H9 (cell line): ENCODE data around the gene CAMTA1. TPM values are rescaled to one million over a fixed set of nuclear protein-coding genes. Genes with fewer than 3 reads are reported as not detected.

Source experiments
- DNase-seq: peaks from one replicate; pipeline ENCODE4 v3.0.0-alpha.2; 2017
- H2AFZ ChIP-seq: one replicate; pipeline ENCODE4 v1.6.1; 2013; ENCODE audit warnings: mild to moderate bottlenecking, low read length, control low read depth, moderate library complexity
- H2AK5ac ChIP-seq: 2 replicates; pipeline ENCODE4 v1.6.1; 2013; ENCODE audit warnings: low read length, control low read depth, mixed read lengths; ENCODE audit not compliant: insufficient read length
- H2BK120ac ChIP-seq: one replicate; pipeline ENCODE4 v1.6.1; 2013; ENCODE audit warnings: low read depth, mild to moderate bottlenecking, low read length, control low read depth, inconsistent platforms; ENCODE audit not compliant: poor library complexity, severe bottlenecking
- H2BK12ac ChIP-seq: 2 replicates; pipeline ENCODE4 v1.6.1; 2013; ENCODE audit warnings: low read length, control low read depth, mixed read lengths, low read depth; ENCODE audit not compliant: insufficient read length
- H2BK15ac ChIP-seq: 2 replicates; pipeline ENCODE4 v1.6.1; 2013; ENCODE audit warnings: low read depth, low read length, control low read depth
- H2BK20ac ChIP-seq: one replicate; pipeline ENCODE4 v1.6.1; 2013; ENCODE audit warnings: low read depth, mild to moderate bottlenecking, low read length, control low read depth, inconsistent platforms; ENCODE audit not compliant: poor library complexity, severe bottlenecking
- H2BK5ac ChIP-seq: 2 replicates; pipeline ENCODE4 v1.6.1; 2013; ENCODE audit warnings: low read length, control low read depth, mixed read lengths; ENCODE audit not compliant: insufficient read length
- H3K14ac ChIP-seq: 2 replicates; pipeline ENCODE4 v1.6.1; 2013; ENCODE audit warnings: low read length, control low read depth; ENCODE audit not compliant: insufficient read depth
- H3K18ac ChIP-seq: 2 replicates; pipeline ENCODE4 v1.6.1; 2013; ENCODE audit warnings: low read depth, mild to moderate bottlenecking, mixed read lengths, low read length, control low read depth; ENCODE audit not compliant: insufficient read length
- H3K23ac ChIP-seq: 2 replicates; pipeline ENCODE4 v1.6.1; 2013; ENCODE audit warnings: low read length, control low read depth, mixed read lengths, low read depth; ENCODE audit not compliant: insufficient read length
- H3K23me2 ChIP-seq: 2 replicates; pipeline ENCODE4 v1.6.1; 2013; ENCODE audit warnings: low read depth, mild to moderate bottlenecking, mixed read lengths, low read length, control low read depth; ENCODE audit not compliant: insufficient read length, poor library complexity, severe bottlenecking
- H3K27ac ChIP-seq: 2 replicates; pipeline ENCODE4 v1.5.1; 2013; ENCODE audit warnings: low read length, control low read depth, mixed read lengths, low read depth; ENCODE audit not compliant: insufficient read length
- H3K27me3 ChIP-seq: 2 replicates; pipeline ENCODE4 v1.6.1; 2013; ENCODE audit warnings: low read length, control low read depth, inconsistent platforms; ENCODE audit not compliant: insufficient read depth
- H3K4ac ChIP-seq: 2 replicates; pipeline ENCODE4 v1.6.1; 2013; ENCODE audit warnings: low read depth, mild to moderate bottlenecking, control low read depth, inconsistent platforms, low read length, moderate library complexity
- H3K4me1 ChIP-seq: 2 replicates; pipeline ENCODE4 v1.6.1; 2013; ENCODE audit warnings: low read length, control low read depth, inconsistent platforms; ENCODE audit not compliant: insufficient read depth
- H3K4me2 ChIP-seq: 2 replicates; pipeline ENCODE4 v1.6.1; 2013; ENCODE audit warnings: low read length, control low read depth, mixed read lengths; ENCODE audit not compliant: insufficient read length, insufficient read depth
- H3K56ac ChIP-seq: 2 replicates; pipeline ENCODE4 v1.6.1; 2013; ENCODE audit warnings: low read depth, mild to moderate bottlenecking, mixed read lengths, low read length, control low read depth; ENCODE audit not compliant: insufficient read length
- H3K79me1 ChIP-seq: 2 replicates; pipeline ENCODE4 v1.6.1; 2013; ENCODE audit warnings: low read depth, mild to moderate bottlenecking, moderate library complexity, low read length, control low read depth, inconsistent platforms; ENCODE audit not compliant: insufficient read depth, poor library complexity, severe bottlenecking
- H3K79me2 ChIP-seq: 2 replicates; pipeline ENCODE4 v1.6.1; 2013; ENCODE audit warnings: low read length, control low read depth, inconsistent platforms; ENCODE audit not compliant: insufficient read depth
- H3K9ac ChIP-seq: 2 replicates; pipeline ENCODE4 v1.6.1; 2013; ENCODE audit warnings: low read length, control low read depth, mixed read lengths; ENCODE audit not compliant: insufficient read length; ENCODE audit errors: extremely low read depth
- H3K9me3 ChIP-seq: one replicate; pipeline ENCODE4 v1.6.1; 2013; ENCODE audit warnings: low read depth, low read length, inconsistent platforms; ENCODE audit not compliant: control insufficient read depth
- H3T11ph ChIP-seq: one replicate; pipeline ENCODE4 v1.6.1; 2013; ENCODE audit warnings: mild to moderate bottlenecking, low read length, control low read depth, inconsistent platforms
- H4K20me1 ChIP-seq: one replicate; pipeline ENCODE4 v1.6.1; 2013; ENCODE audit not compliant: control insufficient read depth, insufficient read length, insufficient read depth
- H4K5ac ChIP-seq: 2 replicates; pipeline ENCODE4 v1.6.1; 2013; ENCODE audit warnings: low read depth, mild to moderate bottlenecking, mixed read lengths, low read length, control low read depth; ENCODE audit not compliant: insufficient read length
- H4K8ac ChIP-seq: replicated peaks from 2 replicates; pipeline ENCODE4 v1.6.1; 2013; ENCODE audit warnings: low read length, control low read depth, mixed read lengths, low read depth; ENCODE audit not compliant: insufficient read length
- H4K91ac ChIP-seq: 2 replicates; pipeline ENCODE4 v1.6.1; 2013; ENCODE audit warnings: low read depth, mild to moderate bottlenecking, moderate library complexity, mixed read lengths, low read length, control low read depth; ENCODE audit not compliant: insufficient read length
- H3K27ac Mint-ChIP-seq, 3 experiments: 2 replicates in 2 of 3; 3 replicates in 1 of 3; pipeline ENCODE4 v1.8.0; 2020 to 2021; ENCODE audit warnings: mixed read lengths in 3 of 3, mild to moderate bottlenecking in 1 of 3, moderate library complexity in 1 of 3
- H3K27me3 Mint-ChIP-seq: 2 replicates; pipeline ENCODE4 v1.8.0; 2021; ENCODE audit warnings: low read depth, mild to moderate bottlenecking, moderate library complexity, mixed read lengths
- H3K36me3 Mint-ChIP-seq, 3 experiments: 2 replicates in 2 of 3; 3 replicates in 1 of 3; pipeline ENCODE4 v1.8.0; 2020 to 2021; ENCODE audit warnings: low read depth in 3 of 3, mixed read lengths in 3 of 3; ENCODE audit not compliant: insufficient read depth in 1 of 3
- H3K4me1 Mint-ChIP-seq, 2 experiments: 2 replicates each; pipeline ENCODE4 v1.8.0; 2020; ENCODE audit warnings: mixed read lengths in 2 of 2
- H3K4me3 Mint-ChIP-seq, 2 experiments: 2 replicates in 1 of 2; 3 replicates in 1 of 2; pipeline ENCODE4 v1.8.0; 2020 to 2021; ENCODE audit warnings: mild to moderate bottlenecking in 2 of 2, mixed read lengths in 2 of 2, moderate library complexity in 1 of 2
- H3K9me3 Mint-ChIP-seq, 2 experiments: 2 replicates in 1 of 2; 3 replicates in 1 of 2; pipeline ENCODE4 v1.8.0; 2020; ENCODE audit warnings: mild to moderate bottlenecking in 2 of 2, mixed read lengths in 2 of 2, moderate library complexity in 1 of 2
- CTCF ChIP-seq: fragments of 200-600 bp; sonication (generic); conservative IDR thresholded peaks from 3 replicates; pipeline ENCODE4 v1.8.0; 2021; ENCODE audit warnings: antibody characterized with exemption, mild to moderate bottlenecking
- WGBS: extraction: QIAGEN DNeasy Blood & Tissue Kit; methylation state at CpG from one replicate; pipeline ENCODE4 v1.1.7; 2013; ENCODE audit warnings: missing lambda C conversion rate, low lambda C conversion rate, mixed read lengths; ENCODE audit not compliant: insufficient read length; ENCODE audit errors: extremely low coverage; 5-methylcytosine and 5-hydroxymethylcytosine counted together
- total RNA-seq: library from RNA; stranded (reverse); gene quantifications from 2 replicates; pipeline ENCODE4 v1.2.1, GENCODE V29; 2021

The CAMTA1 gene
- total RNA-seq, 1 experiment from 2014 or later: 115 TPM

GRCh38 chr1:6998267-6998666, 213.0 kb downstream of the CAMTA1 start:
- Histone ChIP-seq H3K4me2 (no peak overlapping the region), H3K27ac (no peak overlapping the region), H3K9ac (no peak overlapping the region), H3K23ac (no peak overlapping the region), H3K9me3 (no peaks in the 10 kb centered on the region), H2AK5ac (no peak overlapping the region), H2BK12ac (no peak overlapping the region), H4K91ac (no peak overlapping the region), H3K56ac (no peak overlapping the region), H3K18ac (no peak overlapping the region), H3K79me2 (no peaks in the 10 kb centered on the region), H3K23me2 (no peaks in the 10 kb centered on the region), H3K4ac (no peak overlapping the region), H3K79me1 (no peaks in the 10 kb centered on the region), H4K8ac (no peak overlapping the region), H4K20me1 (no peaks in the 10 kb centered on the region), H3K14ac (no peak overlapping the region), H3K27me3 (no peaks in the 10 kb centered on the region), H2BK20ac (no peak overlapping the region), H3K4me1 (peaks cover 3% of the 10 kb centered on the region; the same call in 1 of the 2 replicates), H4K5ac (no peak overlapping the region), H2BK15ac (no peak overlapping the region), H2BK120ac (no peak overlapping the region), H2AFZ (no peak overlapping the region), H3T11ph (no peak overlapping the region), H2BK5ac (no peak overlapping the region)
- peaks cover 0 to 3% of the 10 kb centered on the region in 2 experiments; a peak in 1 of 5 replicates for H3K9me3 Mint-ChIP-seq
- peaks cover 1% of the 10 kb centered on the region for H3K27me3 Mint-ChIP-seq
- DNase-seq: peak; percentile 86
- no CpG with 5 or more reads among the region's 10 CpGs for WGBS
- H3K36me3 Mint-ChIP-seq: no peaks in the 10 kb centered on the region
- no peak overlapping the region; a peak in 1 of 7 replicates for H3K27ac Mint-ChIP-seq
- H3K4me3 Mint-ChIP-seq: no peak overlapping the region
- peaks cover 24 to 30% of the 10 kb centered on the region in 2 experiments for H3K4me1 Mint-ChIP-seq
- TF ChIP-seq CTCF: peak; percentile 45; the same call in 2 of the 3 replicates
